ENCODE measurements around the gene MAP3K20.

- no peak for TF ChIP-seq POLR2AphosphoS5 (IDR thresholded peaks at IDR 0.05; ENCODE audit: low read depth)
- TF ChIP-seq, protein P1, sequence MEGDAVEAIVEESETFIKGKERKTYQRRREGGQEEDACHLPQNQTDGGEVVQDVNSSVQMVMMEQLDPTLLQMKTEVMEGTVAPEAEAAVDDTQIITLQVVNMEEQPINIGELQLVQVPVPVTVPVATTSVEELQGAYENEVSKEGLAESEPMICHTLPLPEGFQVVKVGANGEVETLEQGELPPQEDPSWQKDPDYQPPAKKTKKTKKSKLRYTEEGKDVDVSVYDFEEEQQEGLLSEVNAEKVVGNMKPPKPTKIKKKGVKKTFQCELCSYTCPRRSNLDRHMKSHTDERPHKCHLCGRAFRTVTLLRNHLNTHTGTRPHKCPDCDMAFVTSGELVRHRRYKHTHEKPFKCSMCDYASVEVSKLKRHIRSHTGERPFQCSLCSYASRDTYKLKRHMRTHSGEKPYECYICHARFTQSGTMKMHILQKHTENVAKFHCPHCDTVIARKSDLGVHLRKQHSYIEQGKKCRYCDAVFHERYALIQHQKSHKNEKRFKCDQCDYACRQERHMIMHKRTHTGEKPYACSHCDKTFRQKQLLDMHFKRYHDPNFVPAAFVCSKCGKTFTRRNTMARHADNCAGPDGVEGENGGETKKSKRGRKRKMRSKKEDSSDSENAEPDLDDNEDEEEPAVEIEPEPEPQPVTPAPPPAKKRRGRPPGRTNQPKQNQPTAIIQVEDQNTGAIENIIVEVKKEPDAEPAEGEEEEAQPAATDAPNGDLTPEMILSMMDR (conservative IDR thresholded peaks at IDR 0.05; ENCODE audit: low read depth in 2 of 2), result peak; percentile 52 to 55
- TF ChIP-seq EZH2 (IDR thresholded peaks at IDR 0.05; ENCODE audit: low read depth, unreplicated experiment), result no peak
- TF ChIP-seq, protein P2, sequence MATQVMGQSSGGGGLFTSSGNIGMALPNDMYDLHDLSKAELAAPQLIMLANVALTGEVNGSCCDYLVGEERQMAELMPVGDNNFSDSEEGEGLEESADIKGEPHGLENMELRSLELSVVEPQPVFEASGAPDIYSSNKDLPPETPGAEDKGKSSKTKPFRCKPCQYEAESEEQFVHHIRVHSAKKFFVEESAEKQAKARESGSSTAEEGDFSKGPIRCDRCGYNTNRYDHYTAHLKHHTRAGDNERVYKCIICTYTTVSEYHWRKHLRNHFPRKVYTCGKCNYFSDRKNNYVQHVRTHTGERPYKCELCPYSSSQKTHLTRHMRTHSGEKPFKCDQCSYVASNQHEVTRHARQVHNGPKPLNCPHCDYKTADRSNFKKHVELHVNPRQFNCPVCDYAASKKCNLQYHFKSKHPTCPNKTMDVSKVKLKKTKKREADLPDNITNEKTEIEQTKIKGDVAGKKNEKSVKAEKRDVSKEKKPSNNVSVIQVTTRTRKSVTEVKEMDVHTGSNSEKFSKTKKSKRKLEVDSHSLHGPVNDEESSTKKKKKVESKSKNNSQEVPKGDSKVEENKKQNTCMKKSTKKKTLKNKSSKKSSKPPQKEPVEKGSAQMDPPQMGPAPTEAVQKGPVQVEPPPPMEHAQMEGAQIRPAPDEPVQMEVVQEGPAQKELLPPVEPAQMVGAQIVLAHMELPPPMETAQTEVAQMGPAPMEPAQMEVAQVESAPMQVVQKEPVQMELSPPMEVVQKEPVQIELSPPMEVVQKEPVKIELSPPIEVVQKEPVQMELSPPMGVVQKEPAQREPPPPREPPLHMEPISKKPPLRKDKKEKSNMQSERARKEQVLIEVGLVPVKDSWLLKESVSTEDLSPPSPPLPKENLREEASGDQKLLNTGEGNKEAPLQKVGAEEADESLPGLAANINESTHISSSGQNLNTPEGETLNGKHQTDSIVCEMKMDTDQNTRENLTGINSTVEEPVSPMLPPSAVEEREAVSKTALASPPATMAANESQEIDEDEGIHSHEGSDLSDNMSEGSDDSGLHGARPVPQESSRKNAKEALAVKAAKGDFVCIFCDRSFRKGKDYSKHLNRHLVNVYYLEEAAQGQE (IDR thresholded peaks at IDR 0.05; ENCODE audit: unreplicated experiment), result no peak
- no peak for TF ChIP-seq ZNF331 (CRISPR knock-in tag; IDR thresholded peaks at IDR 0.05; ENCODE audit: low read depth)
- TF ChIP-seq EZH2phosphoT487 (IDR thresholded peaks at IDR 0.05; ENCODE audit: unreplicated experiment), result no peak
- TF ChIP-seq CREB1 (CRISPR knock-in tag; IDR thresholded peaks at IDR 0.05; ENCODE audit: low read depth), result no peak
- TF ChIP-seq JUNB (IDR thresholded peaks at IDR 0.05; ENCODE audit: unreplicated experiment), result no peak
- TF ChIP-seq, protein P3, sequence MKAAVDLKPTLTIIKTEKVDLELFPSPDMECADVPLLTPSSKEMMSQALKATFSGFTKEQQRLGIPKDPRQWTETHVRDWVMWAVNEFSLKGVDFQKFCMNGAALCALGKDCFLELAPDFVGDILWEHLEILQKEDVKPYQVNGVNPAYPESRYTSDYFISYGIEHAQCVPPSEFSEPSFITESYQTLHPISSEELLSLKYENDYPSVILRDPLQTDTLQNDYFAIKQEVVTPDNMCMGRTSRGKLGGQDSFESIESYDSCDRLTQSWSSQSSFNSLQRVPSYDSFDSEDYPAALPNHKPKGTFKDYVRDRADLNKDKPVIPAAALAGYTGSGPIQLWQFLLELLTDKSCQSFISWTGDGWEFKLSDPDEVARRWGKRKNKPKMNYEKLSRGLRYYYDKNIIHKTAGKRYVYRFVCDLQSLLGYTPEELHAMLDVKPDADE (IDR thresholded peaks at IDR 0.05), result no peak
- no peak for TF ChIP-seq ZNF114 (CRISPR knock-in tag; IDR thresholded peaks at IDR 0.05)
These were observed 122.7 kb downstream of the MAP3K20 start for GRCh38 chr2:173198327-173198726.
